SKM-1 (cell line): ENCODE data around the gene TMEM263.

Experiments
- DNase-seq: peaks from one replicate; lab custom pipeline; 2025; ENCODE audit not compliant: unreplicated experiment; lab: John Stamatoyannopoulos, UW

Gene TMEM263

DNA sequence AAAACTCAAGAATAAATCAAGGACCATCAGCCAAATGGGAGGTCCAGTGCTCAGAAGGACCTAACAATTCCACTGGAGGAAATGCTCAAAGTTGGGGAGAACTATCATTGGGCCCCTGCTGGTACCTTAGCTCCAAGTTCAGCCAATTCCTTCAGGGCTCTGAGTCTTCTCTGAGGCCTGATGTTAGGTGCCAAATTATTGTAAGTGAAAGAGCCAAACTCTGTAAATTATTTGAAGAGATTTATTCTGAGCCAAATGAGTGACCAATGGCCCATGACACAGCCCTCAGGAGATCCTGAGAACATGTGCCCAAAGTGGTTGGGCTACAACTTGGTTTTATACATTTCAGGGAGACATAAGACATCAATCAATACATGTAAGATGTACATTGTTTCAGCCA is 8.2 kb upstream of the TMEM263 start:
- DNase-seq: no peak

DNA sequence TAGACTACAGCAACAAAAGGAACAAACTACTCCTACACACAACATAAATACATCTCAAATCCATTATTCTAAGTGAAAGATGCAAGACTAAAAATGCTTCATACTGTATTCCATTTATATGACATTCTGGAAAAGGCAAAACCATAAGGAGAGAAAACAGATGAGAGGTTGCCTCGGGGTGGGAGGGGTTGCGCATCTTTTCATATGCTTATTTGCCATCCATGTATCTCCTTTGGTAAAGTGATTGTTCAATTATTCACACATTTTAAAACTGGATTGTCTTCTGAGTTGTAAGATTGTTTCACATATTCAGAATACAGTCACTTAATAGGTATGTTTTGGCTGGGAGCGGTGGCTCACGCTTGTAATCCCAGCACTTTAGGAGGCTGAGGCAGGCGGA is 5.1 kb upstream of the TMEM263 start:
- no peak for DNase-seq

DNA sequence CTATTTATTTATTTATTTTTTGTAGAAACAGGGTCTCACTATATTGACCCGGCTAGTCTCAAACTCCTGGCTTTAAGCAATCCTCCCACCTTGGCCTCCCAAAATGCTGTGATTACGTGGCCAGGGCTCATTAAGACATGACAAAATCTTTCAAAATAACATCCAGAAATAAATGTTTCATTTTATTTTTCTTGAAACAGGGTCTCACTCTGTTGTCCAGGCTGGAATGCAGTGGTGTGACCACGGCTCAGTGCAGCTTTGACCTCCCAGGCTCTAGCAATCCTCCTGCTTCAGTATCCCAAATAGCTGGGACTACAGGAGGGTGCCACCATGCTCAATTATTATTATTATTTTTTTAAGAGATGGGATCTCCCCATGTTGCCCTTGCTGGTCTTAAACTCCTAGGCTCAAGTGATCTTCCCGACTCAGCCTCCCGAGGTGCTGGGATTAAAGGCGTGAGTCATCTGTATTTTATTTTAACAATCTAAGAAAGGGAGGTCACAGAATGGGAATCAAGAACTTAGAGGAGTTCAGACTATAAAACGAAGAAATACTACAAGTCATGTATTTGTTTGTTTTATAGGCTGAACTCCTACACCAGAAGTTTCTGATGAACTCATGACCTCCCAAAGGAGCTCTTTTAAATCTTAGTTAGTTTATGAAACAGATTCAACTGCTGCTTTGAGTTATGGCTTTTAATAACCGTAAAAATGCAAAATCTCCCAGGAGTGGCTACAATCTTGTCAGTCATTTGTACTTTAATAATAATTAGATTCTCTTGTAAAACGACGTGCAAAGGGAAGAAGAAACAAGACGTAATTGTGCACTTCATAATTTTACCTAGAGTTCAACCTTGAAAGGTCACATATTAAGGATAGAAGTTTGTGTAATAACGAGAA is 2.1 kb upstream of the TMEM263 start:
- DNase-seq: no peak

DNA sequence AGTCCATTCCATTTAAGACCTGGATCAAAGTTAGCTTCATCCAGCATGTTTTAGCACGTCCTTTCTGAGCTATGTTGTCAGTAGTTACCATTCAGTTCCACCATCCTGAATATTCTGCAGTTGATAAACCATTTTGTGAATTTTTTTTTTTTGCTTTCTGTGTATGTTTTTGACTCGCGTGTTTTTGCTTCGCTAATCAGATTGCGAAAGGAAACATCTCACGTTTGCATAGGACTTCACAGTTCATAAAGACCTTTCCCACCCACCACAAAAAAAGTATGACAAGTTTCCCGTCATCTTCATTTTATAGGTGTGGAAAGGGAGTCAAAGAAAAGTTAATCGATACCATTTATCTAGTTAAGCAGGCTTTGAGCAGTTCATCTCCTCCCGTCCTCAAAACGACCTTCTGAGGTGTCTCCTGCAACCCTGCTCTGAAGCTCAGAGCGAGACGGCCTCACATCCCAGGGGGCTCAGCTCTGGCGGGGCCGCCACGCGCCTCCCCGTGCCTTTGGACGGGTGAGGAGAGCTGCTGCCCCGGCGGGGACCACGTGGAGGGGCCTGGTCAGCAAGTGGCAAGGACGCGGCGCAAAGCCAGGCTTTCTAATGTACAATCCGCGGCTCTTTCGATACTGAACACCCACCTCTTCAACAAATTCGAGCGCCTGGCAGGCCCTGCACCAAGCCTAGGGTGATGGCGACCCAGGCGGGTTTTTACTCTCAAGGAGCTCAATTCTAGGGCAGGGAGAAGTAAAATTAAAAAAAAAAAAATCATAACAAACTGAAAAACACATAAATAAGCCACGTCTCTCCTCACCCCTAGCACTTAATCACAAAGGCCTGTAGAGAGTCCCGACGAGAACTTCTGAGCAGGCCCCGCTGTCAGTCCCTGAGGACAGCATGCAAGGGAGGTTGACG is 988 bp upstream of the TMEM263 start:
- no peak for DNase-seq

DNA sequence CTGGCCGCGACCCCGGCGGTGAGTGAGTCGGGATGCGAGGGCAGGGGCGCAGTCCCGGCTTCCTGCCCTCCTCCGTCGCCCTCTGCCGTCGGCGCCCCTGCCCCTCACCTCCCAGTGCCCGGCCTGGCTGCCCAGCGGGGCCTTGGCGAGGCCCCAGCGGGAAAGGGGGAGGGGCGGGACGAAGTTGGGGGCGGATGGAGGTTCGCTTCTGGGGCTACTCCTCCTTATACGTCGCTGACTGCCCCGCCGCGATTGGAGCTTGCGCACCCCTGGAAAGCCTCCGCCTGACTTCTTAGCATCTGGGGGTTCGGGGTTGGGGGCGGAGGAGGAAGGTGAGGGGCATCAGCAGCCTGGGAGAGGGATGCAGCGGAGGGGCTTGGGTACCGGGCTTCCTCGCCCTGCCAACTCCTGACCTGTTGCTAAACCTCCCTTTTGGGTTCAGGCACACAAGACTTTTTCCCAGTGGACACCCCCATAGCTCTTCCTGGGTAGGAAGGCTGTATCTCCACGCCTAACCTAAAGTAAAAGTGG is 406 bp downstream of the TMEM263 start:
- no peak for DNase-seq

DNA sequence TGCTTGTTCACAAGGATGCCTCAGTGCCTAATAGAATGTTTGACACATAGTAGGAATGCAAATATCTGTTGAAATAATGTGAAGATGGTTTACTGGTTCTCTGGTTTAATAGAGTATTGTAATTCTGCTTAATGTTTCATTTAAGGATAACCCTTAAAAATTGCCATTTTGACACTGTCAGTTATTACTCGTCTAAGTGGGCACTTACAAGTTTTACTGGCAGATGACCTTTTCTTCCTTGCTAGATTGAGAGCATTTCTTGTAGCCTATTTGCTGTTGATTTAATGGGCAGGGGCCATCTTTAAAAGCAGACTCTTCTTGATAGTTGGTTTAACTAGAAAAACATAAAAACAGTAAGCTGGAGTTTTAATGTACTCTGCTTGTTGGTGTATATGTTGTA is 1.9 kb downstream of the TMEM263 start:
- DNase-seq: no peak

DNA sequence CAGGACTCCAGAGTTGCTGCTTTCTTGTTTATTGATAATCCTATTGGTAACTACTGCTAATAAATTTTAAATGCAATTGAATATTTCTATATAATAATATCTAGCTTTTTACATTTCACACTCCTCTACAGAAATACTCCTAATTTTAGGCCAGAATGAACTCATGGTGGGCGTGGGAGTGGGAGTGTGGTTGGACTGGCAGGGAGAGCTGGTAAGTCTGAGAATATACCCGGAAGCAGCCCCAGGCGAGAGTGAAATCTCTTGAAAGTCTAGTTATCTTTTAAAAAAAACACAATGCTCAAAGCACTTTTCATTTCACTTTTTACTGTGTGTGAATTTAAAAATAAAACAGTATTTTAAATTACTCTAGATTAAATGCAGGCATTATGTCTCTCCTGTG is 4.7 kb downstream of the TMEM263 start:
- no peak for DNase-seq

DNA sequence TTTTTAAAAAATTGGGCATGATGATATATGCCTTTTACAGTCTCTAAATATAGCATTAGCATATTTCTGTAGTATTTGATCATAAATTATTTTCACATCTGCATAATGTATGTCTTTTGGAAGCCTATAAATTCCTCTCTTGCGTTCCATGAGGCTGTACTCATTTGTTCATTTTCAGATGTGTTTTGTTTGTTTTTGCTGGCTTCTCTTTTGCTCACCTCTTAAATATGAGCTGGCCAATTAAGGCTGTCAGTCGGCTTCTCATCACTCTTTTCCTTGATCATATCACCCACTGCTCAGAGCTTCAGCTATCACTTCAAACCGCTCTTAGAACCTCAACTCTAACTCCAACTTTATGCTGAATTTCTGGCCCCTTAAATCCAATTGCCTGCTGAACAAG is 6.6 kb downstream of the TMEM263 start:
- DNase-seq: no peak

DNA sequence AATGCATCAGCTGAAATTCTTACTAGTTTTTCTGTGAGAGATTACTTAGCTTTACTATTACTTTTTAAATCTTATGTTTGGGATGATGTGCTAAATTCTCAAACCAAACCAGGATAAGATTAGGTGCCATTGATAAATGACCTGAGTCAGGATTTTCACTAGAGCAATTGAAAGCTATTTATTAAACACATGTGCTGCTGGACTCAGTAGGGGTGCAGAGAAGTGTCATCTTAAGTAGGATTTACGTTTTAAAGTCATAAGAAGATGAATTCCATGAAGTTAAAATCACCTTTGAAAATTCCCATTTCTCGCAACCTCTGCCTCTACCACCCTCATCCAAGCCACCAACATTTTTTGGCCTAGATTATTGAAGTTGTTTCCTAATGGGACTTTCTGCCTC is 8.8 kb downstream of the TMEM263 start:
- no peak for DNase-seq

DNA sequence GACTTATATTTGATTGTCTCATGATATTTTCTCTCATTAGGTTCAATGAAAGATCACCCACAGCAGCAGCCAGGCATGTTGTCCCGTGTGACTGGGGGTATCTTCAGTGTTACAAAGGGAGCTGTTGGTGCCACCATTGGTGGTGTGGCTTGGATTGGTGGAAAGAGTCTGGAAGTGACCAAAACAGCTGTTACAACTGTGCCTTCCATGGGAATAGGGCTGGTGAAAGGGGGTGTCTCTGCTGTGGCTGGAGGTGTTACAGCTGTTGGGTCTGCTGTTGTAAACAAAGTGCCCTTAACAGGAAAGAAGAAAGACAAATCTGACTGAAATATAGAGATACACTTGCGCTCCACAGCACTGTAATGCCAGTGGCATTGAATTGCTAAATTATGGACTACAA is 15.4 kb downstream of the TMEM263 start:
- DNase-seq: no peak

DNA sequence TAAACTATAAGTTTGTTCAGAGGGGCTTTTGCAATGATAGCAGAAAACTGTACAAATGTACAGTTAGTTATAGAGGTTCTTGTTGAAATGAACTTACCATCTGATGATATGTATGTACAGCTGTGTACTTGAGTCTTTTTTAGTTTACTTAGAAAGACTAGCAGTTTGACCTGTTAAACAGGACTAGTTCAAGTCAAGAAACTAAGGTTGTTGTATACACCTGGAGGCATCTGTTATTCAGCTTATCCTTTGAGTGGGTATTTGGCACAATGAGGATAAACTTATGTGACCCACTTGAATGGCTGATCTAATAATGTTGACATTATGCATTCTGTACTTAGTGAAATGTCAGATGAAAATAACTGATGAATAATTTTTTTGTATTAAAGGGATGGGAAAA is 17.8 kb downstream of the TMEM263 start:
- DNase-seq: no peak

DNA sequence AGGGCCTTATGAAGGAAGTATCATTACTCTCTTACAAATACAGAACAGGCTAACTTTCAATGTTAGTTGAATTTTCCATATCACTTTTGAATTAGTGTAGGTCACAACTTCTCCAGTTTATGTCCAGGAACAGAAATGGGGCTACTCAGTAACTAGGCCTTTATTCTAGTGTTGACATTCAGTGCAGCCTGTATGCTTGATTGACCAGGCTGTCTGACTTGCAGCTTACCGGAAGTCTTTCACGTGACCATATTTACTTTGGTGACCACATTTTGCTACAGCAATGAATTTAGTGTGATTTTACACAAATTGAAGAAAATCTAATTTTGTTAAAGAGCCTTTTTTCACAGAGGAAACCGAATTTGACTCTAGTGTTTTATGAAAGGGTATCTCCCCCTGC is 18.8 kb downstream of the TMEM263 start:
- no peak for DNase-seq

DNA sequence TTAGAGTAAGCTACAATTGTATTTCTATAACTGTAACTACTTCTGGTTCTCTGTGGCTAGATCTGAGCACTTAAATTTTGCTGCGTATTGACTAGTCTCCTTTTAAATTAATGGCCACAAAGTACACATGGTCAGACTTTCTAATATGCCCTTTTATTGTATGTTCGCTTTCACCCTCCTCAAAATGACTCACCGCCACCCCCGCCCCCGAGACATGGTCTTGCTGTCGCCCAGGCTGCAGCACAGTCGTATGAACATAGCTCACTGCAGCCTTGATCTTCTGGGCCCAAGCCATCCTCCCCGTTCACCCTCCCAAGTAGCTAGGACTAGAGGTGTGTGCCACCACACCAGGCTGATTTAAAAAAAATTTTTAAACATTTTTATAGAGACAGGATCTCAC is 19.4 kb downstream of the TMEM263 start:
- DNase-seq: no peak

DNA sequence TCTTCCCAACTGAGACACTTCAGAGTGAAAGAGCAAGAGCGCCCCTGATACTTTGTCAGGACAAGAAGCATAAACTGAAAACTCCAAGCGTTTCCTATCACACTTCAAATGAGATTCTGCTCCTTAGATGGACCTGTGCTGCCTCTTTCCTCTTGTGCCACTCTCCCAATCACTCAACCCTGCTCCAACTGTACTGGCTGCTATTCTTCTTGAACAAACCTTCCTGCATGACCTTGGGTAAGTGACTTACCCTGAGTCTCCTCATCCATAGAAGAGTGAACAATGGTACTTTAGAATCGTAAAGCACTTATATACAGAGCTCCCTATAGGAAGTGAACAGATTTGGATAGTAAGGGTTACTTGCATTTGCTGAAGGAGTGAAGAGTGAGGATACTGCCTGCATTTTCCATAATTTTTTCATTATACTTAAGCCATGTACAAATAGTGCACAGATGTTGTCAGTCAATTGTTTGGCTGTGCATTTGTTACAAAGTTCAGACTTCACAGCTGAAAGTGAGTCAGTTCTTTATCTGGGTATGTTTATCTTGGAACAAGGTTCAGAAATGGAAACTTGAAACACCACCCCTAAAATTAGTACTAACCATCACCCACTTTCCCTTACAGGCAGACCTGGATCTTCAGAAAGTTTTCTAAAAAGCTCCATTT is 20.4 kb downstream of the TMEM263 start:
- DNase-seq: no peak

DNA sequence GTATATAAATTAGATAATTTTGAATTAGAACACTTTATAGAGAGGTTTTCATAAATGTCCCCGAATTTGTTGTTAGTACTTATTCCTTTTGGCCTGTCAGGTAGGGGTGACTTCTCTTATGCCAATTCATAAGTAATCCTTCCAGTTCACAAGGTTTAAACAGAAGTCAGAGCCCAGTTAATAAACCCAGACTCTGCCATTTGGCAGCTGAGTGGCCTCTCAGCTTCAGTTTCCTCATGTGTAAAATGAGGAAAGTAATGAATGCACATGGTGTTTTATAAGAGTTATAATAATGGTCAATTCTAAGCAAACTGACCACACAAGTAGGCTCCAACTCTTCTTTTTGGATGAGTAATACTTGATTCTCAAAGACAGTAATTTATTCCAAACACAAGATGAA is 21.0 kb downstream of the TMEM263 start:
- no peak for DNase-seq

DNA sequence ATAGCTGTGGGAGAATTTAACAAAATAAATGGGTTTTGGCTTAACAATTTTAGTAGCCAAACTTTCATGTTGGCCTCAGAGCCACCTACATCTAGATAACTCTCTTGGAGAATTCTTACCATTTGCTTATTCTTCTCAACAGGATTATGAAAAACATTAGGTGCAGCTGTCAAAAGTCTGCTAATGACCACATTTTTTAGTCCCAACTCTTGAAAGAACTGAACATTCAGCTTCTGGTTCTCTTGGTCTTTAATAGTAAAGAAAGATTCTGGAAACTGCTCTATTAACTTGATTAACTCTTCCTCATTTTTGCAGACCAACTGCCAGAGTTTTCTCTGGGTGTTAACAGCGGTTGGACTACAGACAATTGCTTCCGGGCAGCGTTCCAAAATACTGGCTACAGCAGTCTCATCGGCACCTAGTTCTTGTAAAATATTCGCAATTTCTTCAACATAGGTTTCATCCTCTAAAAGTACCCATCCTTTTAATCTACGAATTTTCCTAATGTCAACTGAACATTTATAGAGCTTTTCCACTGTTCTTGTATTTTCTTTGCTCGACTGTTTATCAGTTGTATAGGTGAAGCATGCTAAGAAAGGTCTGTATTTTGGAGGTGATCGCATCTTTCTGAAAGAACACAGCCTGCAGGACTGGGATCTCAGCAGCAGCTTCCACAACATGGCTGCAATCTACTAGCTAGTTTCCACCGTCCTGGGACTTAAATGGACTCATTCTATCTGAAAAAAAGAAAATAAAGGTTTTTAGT is 22.5 kb downstream of the TMEM263 start:
- no peak for DNase-seq

DNA sequence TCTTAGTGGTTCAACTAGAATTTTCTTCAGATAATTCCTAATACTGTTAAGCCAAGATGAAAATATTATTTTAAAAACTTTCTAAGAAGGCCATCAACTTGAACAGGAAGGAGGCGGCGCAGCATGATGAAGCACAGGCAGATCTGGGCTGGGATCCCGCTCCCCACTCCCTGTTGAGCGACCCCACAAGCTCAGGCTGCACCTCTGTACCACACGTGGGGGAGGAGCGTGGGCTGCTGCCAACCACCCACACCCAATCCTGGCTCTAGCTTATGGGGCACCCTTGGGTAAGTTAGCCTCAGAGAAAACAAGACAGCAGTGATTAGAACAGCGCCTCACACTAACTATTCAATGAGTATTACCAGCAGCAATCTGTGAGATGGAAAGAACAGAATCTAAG is 25.2 kb downstream of the TMEM263 start:
- no peak for DNase-seq

DNA sequence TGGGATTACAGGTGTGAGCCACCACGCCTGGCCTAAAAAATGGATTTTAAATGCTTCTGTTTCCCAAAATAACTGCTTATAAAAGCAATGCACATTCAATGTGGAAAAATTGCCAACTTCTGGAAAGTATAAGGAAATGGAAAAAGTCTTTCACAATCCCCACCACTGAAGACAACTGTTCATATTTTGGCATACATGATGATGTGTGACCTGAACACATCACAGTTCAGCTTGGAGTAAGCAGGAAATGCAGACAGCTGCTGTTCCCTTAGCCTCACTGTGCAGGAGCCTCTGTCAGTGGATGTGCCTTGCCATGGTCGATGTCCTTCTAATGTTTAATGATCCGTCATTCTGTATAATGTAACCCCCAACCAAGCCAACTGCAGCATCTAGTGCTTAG is 26.1 kb downstream of the TMEM263 start:
- DNase-seq: no peak

DNA sequence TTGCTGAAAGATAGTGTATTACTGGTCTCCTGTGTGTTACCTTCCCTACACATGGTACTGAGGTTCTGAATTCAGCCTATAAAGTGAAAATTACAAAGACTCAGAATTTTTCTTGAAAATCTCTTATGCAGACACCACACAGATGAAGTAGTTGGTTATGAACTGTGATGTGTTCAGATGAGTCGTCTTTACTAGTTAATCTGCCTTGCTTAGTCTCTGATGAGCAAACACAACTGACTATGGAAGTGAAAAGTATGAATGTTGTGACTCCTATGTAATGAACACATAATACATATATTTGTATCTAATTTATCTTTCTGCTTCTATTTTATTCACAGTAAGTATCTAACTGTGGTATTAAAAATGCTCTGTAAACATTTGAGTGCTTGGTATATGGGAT is 26.5 kb downstream of the TMEM263 start:
- DNase-seq: no peak

DNA sequence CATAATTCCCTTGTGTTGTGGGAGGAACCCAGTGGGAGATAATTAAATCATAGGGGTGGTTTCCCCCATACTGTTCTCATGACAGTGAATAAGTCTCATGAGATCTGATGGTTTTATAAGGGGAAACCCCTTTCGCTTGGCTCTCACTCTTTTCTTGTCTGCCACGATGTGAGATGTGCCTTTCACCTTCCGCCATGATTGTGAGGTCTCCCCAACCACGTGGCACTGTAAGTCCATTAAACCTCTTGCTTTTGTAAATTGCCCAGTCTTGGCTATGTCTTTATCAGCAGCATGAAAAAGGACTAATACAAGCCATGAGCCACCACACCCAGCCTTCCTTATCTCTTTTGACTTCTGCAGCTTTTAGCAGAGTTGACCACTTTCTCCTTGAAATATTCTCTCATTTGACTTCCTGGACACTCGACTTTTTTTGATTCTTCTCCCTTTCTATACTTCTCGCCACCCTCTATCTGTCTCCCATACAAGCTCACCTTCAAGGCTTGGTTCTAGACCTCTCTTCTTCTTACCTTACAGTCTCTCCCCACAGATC is 29.0 kb downstream of the TMEM263 start:
- DNase-seq: no peak
